ENCODE measurements around the gene DCDC1.

The DCDC1 gene

GRCh38 chr11:31022080-31022479, 347.5 kb downstream of the DCDC1 start:
- H3K27ac ChIP-seq = no peak overlapping the region
- TF ChIP-seq CTCF (conservative IDR thresholded peaks at IDR 0.05) (no peak), ZFX (IDR thresholded peaks at IDR 0.05) (no peak)

- TF ChIP-seq CTCF (conservative IDR thresholded peaks at IDR 0.05) (no peak), ZFX (IDR thresholded peaks at IDR 0.05) (no peak)
- no peak overlapping the region for H3K27ac ChIP-seq
These were observed 349.8 kb downstream of the DCDC1 start for GRCh38 chr11:31019786-31020185.

GRCh38 chr11:31005202-31005601, 364.3 kb downstream of the DCDC1 start:
- H3K27ac ChIP-seq = no peak overlapping the region
- no peak for TF ChIP-seq ZFX (IDR thresholded peaks at IDR 0.05)
- TF ChIP-seq CTCF (conservative IDR thresholded peaks at IDR 0.05) = no peak

GRCh38 chr11:31001427-31001826, 368.1 kb downstream of the DCDC1 start:
- H3K27ac ChIP-seq = no peak overlapping the region
- no peak for TF ChIP-seq CTCF (conservative IDR thresholded peaks at IDR 0.05)
- TF ChIP-seq ZFX (IDR thresholded peaks at IDR 0.05) = no peak

- TF ChIP-seq ZFX (IDR thresholded peaks at IDR 0.05) (no peak), CTCF (conservative IDR thresholded peaks at IDR 0.05) (no peak)
- no peak overlapping the region for H3K27ac ChIP-seq
These were observed 369.2 kb downstream of the DCDC1 start for GRCh38 chr11:31000381-31000780.

GRCh38 chr11:30992513-30992849, 377.1 kb downstream of the DCDC1 start:
- no peak overlapping the region for H3K27ac ChIP-seq
- TF ChIP-seq ZFX (IDR thresholded peaks at IDR 0.05) = no peak
- TF ChIP-seq CTCF (conservative IDR thresholded peaks at IDR 0.05) = no peak

- no peak for TF ChIP-seq CTCF (conservative IDR thresholded peaks at IDR 0.05)
- no peak for TF ChIP-seq ZFX (IDR thresholded peaks at IDR 0.05)
- H3K27ac ChIP-seq = no peak overlapping the region
These were observed 377.6 kb downstream of the DCDC1 start for GRCh38 chr11:30991802-30992512.

Data from C4-2B (cell line).